GM19023 (cell line): Measurements from ENCODE around the gene SEC24C.
A peak's percentile ranks its signal among the peaks of the same experiment; 100 is the strongest.
"Not testable (repeated sequence)": the region's sequence is repeated elsewhere in the genome, so short reads cannot be mapped to it uniquely, and the experiment has no call there.

ENCODE experiments used
- ATAC-seq: cut with Tn5 transposase; IDR thresholded peaks from one replicate; pipeline ENCODE4 v1.9.1; 2021; ENCODE audit warnings: mild to moderate bottlenecking, moderate library complexity; ENCODE audit not compliant: unreplicated experiment

The SEC24C gene

DNA sequence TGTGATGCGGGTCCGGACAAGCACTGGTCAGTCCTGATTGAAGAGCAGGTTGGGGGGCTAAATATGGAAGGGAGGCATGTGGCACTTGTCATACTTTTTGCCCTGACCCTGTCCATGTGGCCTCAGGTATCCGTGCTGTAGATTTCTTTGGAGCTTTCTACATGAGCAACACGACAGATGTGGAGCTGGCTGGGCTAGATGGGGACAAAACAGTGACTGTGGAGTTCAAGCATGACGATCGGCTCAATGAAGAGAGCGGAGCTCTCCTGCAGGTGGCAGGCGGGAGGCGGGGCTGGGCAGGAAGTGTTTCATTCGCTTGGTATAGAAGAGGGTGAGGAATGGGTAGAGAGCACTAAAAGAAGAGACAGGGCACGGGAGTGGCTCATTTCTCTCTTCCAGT, 24.7 kb downstream of the SEC24C start:
- no peak for ATAC-seq

DNA sequence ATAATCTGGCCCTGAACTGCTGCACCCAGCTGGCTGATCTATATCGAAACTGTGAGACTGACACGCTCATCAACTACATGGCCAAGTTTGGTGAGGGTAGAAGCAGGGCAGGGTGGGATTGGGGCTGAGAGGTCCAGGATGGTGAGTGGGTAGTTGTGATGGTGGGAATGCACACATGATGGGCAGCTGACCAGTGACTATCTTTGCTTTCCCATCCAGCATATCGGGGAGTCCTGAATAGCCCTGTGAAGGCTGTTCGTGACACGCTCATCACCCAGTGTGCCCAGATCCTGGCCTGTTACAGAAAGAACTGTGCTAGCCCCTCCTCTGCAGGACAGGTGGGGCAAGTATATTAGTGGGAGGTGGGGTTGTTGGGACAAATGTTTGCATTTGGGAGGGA, 25.2 kb downstream of the SEC24C start:
- ATAC-seq, result no peak

DNA sequence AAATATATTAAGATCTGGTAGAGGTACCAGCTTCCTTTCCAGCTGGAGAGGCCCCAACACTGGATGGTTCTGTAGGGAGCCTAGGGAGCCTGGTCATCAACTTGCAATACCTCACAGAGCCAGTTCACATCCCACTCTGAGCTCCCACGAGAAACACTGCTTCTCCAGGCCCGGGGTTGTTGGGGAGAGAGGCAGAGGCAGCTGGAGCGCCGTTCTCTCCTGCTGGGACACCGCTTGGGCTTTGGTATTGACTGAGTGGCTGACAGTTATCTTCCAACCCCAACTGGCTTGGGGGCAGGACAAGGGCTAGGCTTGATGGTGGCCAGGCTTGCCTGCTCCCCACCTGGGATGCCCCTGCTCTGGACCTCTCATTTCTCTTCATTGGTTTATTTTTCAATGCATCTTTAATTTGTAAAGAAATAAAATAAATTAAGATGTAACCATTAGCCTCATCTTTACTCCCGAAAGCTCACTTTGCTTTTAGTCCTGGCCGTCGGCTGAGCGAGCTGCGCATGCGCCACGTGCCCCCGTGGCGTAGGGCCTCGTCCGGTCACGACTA, 27.6 kb downstream of the SEC24C start:
- peak; percentile 5 for ATAC-seq

DNA sequence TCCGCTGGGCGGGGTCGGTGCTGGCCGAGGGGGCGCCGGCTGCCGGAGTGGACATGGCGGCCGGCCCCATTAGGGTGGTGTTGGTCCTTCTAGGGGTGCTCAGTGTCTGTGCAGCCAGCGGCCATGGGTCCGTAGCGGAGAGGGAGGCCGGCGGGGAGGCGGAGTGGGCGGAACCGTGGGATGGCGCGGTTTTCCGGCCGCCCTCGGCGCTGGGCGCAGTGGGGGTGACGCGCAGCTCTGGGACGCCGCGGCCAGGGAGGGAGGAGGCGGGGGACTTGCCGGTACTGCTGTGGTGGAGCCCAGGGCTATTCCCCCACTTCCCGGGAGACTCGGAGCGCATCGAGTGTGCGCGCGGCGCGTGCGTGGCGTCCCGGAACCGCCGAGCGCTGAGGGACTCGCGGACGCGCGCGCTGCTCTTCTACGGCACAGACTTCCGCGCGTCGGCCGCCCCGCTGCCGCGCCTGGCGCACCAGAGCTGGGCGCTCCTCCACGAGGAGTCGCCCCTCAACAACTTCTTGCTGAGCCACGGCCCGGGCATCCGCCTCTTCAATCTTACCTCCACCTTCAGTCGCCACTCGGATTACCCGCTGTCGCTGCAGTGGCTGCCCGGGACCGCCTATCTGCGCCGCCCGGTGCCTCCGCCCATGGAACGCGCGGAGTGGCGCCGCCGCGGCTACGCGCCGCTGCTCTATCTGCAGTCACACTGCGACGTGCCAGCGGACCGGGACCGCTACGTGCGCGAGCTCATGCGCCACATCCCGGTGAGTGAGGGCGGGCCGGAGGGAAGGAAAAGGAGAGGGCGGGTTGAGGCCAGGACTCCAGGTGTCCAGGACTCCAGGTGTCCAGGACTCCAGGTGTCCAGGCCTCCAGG, 28.3 kb downstream of the SEC24C start:
- ATAC-seq, result peak; percentile 68

DNA sequence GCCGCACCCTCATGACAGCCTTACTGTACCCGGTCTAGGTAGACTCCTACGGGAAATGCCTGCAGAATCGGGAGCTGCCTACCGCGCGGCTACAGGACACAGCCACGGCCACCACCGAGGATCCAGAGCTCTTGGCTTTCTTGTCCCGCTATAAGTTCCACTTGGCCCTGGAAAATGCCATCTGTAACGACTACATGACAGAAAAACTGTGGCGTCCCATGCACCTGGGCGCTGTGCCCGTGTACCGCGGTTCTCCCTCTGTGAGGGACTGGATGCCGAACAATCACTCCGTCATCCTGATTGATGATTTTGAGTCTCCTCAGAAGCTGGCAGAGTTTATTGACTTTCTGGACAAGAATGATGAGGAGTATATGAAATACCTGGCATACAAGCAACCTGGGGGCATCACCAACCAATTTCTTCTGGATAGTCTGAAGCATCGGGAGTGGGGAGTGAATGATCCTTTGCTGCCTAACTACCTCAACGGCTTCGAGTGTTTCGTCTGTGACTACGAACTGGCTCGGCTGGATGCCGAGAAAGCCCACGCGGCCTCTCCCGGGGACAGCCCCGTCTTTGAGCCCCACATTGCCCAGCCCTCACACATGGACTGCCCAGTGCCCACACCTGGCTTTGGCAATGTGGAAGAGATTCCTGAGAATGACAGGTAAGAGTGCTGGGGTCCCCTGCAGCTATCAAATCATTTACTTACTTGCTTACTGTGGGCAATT, 29.1 kb downstream of the SEC24C start:
- ATAC-seq, result peak; percentile 6

DNA sequence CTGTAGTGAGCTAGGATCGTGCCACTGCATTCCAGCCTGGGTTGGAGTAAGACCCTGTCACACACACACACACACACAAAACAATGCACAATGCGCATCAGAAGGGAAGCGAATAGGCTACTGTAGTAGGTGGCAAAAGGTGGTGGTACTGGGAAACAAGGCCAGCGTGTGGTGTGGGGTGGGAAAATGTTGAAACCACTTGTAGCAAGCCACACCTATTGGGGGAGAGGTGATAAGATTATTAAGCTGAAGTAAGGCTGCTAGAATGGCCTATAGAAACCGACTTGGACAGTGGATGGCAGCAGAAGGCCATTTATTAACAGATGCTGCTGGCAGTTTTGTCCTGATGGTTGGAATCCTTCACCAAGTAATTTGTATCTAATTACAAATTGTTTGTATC, 30.5 kb downstream of the SEC24C start:
- no peak for ATAC-seq

DNA sequence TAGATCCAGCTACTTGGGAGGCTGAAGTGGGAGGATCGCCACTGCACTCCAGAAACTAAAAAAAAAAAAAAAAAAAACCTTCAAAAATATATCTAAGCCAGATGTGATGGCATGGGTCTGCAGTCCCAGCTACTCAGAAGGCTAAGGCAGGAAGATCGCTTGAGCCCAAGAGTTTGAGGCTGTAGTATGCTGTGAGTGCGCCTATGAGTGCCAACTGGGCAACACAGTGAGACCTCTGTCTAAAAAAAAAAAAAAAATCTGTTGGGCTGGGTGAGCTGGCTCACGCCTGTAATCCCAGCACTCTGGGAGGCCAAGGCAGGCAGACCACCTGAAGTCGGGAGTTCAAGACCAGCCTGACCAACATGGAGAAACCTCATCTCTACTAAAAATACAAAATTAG, 34.8 kb downstream of the SEC24C start:
- ATAC-seq, result no peak

DNA sequence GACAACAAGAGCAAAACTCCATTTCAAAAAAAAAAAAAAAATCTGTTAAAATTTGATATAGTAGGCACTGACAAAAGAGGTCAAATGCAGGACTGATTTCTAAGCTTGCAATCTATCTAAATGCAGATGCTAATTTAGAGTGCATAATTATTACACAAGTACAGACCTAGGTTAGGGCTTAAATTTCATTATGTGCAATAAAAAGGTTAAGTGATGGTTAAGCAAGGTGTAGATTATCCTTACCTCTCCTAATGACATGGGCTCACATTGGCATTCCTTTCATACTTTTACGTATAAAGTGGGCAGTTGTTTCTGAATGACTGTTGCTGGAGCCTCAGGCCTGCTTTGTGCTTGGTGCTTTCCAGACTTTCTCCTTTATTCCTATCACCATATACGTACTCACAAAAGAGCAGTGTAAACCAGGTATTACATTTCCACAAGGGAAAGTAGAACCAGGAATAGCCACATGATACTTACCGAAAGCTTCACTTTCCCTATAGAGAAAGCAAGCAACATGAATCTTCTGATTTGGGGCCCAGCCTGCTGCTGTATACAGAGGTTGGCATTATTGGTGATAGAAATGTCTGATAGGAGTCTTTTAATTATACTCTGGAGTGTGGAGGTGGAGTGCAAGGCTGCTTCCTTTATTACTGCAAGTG, 35.5 kb downstream of the SEC24C start:
- no peak for ATAC-seq

DNA sequence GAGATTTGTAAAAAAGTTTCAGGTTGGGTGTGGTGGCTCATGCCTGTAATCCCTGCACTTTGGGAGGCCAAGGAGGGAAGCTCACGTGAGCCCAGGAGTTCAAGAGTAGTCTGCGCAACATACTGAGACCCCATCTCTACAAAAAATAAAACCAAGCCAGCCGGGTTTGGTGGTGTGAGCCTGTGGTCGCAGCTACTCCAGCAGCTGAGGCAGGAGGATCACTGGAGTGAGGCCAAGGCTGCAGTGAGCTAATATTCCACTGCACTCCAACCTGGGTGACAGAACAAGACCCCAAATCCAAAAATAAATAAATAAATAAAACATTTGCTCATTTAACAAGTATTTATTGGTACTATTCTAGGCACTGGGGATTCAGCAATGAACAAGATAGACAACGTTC, 36.1 kb downstream of the SEC24C start:
- no peak for ATAC-seq

DNA sequence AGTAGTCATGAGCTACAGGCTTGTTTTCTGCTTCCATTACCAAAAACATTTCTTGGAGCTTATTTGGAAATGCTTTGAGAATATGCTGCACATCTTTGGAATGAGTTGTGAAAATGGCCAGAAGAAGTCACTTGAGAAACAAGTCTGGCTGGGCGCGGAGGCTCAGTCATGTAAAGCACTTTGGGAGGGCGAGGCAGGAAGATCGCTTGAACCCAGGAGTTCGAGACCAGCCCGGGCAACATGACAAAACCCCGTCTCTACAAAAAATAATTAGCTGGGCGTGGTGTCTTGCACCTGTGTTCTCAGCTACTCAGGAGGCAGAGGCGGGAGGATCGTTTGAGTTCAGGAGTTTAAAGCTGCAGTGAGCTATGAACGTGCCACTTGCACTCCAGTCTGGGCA, 36.8 kb downstream of the SEC24C start:
- ATAC-seq, result no peak

DNA sequence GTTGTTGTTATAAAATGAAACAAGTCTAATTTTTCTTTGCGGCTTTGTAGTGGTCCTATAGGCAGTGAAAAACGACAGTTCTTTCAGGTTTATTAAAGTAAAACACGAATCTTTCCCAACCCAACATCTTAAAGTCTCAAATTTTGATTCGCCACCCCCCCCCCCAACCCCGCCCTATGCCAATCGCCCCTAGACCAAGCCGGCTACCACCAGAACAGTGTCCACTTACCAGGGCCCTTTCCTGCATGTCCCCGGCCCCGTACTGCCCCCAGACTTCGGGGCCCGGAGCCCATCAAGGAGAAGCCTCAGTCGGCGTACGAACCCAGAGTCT, 37.3 kb downstream of the SEC24C start:
- peak; percentile 14 for ATAC-seq

DNA sequence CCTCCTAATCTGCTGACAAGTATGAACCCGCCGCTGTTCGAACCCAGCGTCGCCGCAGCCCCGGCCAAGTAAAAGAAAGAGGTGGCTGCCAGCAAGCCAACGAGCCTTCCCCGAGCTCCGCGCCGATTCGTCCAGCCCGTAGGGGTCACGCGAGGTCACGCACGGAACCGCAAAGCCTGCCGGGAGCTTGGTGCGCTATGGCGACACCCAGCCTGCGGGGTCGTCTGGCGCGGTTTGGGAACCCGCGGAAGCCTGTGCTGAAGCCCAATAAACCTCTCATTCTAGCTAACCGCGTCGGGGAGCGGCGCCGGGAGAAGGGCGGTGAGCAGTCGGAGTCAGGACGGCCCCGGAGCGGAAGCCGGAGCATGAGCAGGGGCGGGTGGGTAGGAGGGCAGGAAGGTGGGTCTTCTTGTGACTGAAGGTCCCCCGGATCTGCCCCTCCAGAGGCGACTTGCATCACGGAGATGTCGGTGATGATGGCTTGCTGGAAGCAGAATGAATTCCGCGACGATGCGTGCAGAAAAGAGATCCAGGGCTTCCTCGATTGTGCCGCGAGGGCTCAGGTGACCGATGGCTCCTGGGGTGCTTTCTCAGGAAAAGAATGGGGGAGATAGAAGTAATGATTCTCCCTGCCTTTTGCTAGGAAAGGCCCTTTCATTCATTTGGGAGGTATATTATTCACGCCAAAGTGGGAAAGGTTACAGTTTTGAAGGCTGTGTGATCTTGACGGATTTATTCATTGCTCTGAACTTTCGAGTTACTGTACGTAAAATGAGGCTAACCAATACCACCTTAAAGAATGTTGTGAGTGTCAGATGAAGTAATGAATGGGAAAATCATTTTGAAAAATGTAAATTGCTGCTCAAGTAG, 37.9 kb downstream of the SEC24C start, which contains the start of gene CHCHD1:
CHCHD1 (plus strand) TSS at position 170 of the 870 bp plus-strand sequence; CDS start at position 198, 28 bp downstream.
- ATAC-seq, result peak; percentile 54

DNA sequence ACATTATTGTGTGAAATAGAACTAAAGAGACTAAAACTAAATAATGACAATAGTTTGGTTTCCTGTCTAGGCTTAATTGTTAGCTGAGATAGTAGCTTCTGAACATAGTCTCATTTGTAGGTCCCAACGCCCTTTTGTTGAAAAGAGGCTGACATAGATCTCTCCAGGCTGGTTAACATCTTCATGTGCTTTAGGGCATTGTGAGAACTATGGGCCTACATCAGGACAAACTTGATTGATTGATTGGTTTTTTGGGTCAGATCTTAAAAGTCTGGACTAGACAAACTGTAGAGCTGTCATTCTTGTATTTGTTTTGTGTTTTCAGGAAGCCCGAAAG, 38.5 kb downstream of the SEC24C start:
- ATAC-seq, result no peak

DNA sequence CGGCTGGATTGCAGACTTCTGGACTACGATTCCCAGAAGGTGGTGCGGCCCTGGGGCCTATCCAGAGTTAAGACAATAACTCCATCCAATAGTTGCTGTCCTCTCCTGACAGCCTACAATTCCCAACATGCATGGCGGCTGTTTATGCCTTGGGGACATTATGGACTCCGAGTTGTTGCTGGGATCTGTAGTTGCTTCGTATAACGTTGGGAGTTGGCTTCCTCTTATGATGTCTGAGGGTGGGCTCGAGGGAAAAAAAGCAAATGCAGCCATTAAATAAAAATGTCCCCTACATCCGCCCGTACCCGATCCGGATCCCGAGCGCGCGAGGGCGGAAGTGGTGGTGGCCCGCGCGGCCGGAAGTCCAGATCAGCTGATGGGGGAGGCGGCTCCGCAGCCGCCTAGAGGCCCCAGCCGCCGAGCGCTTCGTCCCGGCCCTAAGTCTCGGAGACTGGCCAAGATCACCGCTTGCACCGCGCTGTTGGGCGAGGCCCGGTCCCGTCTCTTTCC, 41.1 kb downstream of the SEC24C start, which contains the start of gene ZSWIM8:
ZSWIM8 (plus strand) TSS at position 396 of the 510 bp plus-strand sequence. CDS start 273 bp downstream, outside the sequence.
- peak; percentile 65 for ATAC-seq

DNA sequence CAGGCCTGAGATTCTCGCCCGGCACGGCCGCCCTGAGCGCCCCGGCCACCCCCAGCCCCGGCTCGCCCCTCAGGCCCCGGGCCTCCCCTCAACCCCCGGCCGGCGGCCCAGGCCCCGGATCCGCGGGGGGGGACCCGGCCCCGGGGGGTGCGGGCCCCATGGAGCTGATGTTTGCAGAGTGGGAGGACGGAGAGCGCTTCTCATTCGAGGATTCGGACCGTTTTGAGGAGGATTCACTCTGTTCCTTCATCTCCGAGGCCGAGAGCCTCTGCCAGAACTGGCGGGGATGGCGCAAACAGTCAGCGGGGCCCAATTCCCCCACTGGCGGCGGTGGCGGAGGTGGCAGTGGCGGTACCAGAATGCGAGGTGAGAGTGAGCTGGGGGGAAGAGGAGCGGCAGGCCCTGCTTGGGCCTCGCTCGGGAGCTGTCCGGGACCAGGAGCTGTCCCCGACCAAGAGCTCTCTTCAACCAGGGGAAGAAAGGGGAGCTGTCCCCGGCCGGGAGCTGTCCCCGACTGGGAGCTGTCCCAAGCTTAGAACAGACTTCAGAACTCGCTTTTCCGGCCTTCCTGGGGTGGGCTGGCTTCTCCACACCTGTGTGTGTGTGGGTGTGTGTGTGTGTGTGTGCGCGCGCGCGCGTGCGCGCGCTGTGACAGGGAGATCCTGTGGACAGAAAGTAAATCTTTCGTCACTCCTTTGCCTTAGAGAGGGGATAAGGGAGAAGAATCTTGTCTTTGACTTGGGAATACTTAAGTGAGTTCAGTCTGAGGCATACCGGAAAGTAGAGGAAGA, 41.7 kb downstream of the SEC24C start:
- ATAC-seq, result peak; percentile 32

DNA sequence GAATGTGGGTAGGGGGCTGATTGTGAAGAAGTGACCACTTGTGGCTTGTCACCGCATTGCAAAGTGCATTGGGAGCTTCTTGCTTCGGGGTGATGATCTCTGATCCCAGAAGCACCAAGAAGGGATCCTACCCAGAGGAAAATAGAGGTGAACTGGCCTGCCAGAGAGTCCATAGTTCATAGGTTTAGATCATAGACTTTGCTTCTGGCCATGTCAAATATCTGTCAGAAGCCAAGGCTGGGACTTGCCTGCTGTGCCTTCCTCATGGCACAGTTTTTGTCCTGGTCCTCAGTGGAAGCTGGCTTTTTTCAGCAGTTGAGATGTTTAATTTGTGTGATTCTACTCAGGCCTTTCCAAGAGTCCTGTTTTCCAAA, 42.3 kb downstream of the SEC24C start:
- ATAC-seq, result no peak

DNA sequence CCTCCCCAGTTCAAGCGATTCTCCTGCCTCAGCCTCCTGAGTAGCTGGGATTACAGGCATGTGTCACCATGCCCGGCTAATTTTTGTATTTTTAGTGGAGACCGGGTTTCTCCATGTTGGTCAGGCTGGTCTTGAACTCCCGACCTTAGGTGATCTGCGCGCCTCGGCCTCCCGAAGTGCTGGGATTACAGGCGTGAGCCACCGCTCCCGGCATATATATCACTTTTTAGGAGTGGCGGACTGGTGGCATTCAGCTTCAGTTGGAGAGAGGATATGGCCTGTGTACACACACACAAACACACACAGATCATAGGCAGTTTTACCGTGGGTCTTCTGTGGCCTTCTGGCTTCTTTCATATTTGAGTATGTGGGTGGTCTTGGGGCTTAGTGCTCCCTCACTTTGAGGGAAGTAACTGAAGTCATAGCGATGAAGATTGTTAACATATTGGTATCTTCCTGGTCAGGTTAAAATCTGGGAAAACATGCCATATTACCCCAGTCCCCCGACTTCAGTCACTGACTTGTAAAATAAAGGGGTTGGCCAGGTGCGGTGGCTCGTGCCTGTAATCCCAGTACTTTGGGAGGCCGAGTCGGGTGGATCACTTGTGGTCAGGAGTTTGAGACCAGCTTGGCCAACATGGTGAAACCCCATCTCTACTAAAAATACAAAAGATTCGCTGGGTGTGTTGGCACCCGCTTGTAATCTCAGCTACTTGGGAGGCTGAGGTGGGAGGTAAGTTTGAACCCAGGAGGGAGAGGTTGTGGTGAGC, 43.0 kb downstream of the SEC24C start:
- ATAC-seq, result not testable (repeated sequence)

DNA sequence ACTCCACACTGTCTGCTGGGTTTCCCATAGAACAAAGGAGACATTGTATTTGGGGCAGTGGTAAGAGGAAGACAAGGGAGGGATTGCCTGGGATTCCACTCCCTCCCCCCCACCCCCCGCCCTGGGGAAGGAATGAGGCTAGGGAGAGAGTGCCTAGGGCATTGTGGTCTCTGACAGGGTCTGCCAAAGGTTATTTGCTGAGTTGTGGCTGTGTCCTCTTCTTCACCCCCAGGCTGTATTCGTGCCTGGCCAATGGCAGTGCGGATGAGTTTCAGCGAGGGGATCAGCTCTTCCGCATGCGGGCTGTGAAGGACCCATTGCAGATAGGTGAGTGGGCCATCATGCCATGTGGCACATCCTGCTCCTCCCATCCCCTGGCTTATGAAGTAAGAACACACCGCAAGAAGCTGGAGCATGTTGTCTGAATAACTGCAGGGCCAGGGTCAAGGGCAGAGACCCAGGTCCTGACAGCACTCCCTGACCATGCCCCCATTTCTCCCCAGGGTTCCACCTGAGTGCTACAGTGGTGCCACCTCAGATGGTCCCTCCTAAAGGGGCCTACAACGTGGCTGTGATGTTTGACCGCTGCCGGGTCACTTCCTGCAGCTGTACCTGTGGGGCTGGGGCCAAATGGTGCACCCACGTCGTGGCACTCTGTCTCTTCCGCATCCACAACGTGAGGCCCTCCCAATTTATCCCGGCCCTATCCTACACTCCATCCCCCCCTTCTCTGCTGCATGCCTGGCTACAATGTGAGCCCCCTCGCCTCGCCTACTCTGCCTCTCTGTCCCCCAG, 44.9 kb downstream of the SEC24C start:
- no peak for ATAC-seq
